H1 (cell line): ENCODE results near the gene DYNLRB1. TPM values are rescaled to one million over a fixed set of nuclear protein-coding genes. Genes with fewer than 3 reads are reported as not detected.

Experiments used
- CTCF ChIA-PET: fragments of 300-600 bp; sonication (Branson Sonifier 250); formaldehyde crosslinking; loops from one replicate; lab custom pipeline; 2021; ENCODE audit not compliant: partially characterized antibody; lab: Charles Lee
- POLR2A ChIA-PET: fragments of 300-600 bp; sonication (Branson Sonifier 250); formaldehyde crosslinking; loops from one replicate; lab custom pipeline; 2021; ENCODE audit warnings: inconsistent platforms; ENCODE audit not compliant: partially characterized antibody; lab: Charles Lee
- DNase-seq, 2 experiments: peaks; one replicate each; pipeline versions ENCODE4 v3.0.0 to v3.0.0-alpha.2; 2010 to 2022; ENCODE audit warnings: low spot score in 2 of 2, low read depth in 1 of 2, mixed read lengths in 1 of 2
- FAIRE-seq: peaks from 2 replicates; lab custom pipeline; 2011; peaks lifted over from hg19 to GRCh38; lab: Jason Lieb, UNC
- H2AFZ ChIP-seq: 2 replicates; pipeline ENCODE4 v1.8.1; 2012; ENCODE audit warnings: low read length, inconsistent platforms
- H2AK5ac ChIP-seq: 2 replicates; pipeline ENCODE4 v1.6.1; 2013; ENCODE audit warnings: low read depth, low read length
- H2BK120ac ChIP-seq: replicated peaks from 2 replicates; pipeline ENCODE3; 2013; ENCODE audit warnings: low read depth, low read length, inconsistent platforms
- H2BK12ac ChIP-seq: 2 replicates; pipeline ENCODE4 v1.6.1; 2013; ENCODE audit warnings: low read depth, low read length
- H2BK15ac ChIP-seq: 2 replicates; pipeline ENCODE4 v1.6.1; 2013; ENCODE audit warnings: low read length
- H2BK20ac ChIP-seq: 2 replicates; pipeline ENCODE4 v1.6.1; 2013; ENCODE audit warnings: low read length
- H2BK5ac ChIP-seq: 2 replicates; pipeline ENCODE4 v1.6.1; 2013; ENCODE audit warnings: low read depth, low read length
- H3K14ac ChIP-seq: 2 replicates; pipeline ENCODE4 v1.6.1; 2013; ENCODE audit warnings: inconsistent platforms; ENCODE audit not compliant: insufficient read length
- H3K18ac ChIP-seq: 2 replicates; pipeline ENCODE4 v1.6.1; 2013; ENCODE audit warnings: low read length; ENCODE audit errors: extremely low read depth
- H3K23ac ChIP-seq: 2 replicates; pipeline ENCODE4 v1.6.1; 2013; ENCODE audit warnings: inconsistent platforms; ENCODE audit not compliant: insufficient read length
- H3K23me2 ChIP-seq: 2 replicates; pipeline ENCODE4 v1.6.1; 2013; ENCODE audit warnings: low read depth, low read length
- H3K27ac ChIP-seq: 2 replicates; pipeline ENCODE4 v1.6.1; 2011; ENCODE audit warnings: low read depth, low read length, inconsistent platforms
- H3K27me3 ChIP-seq, 4 experiments: replicated peaks in 1 of 4; 1 replicate in 1 of 4; 2 replicates in 3 of 4; pipeline versions ENCODE4 v1.6.1 to v1.8.1; 2011 to 2013; ENCODE audit warnings: low read length in 3 of 4, mild to moderate bottlenecking in 3 of 4, inconsistent platforms in 2 of 4, mixed read lengths in 2 of 4, moderate library complexity in 1 of 4; ENCODE audit not compliant: control insufficient read depth in 3 of 4, insufficient read depth in 3 of 4; ENCODE audit errors: extremely low read depth in 1 of 4
- H3K36me3 ChIP-seq, 4 experiments: 2 replicates each; pipeline versions ENCODE4 v1.6.1 to v1.8.1; 2011 to 2013; ENCODE audit warnings: mild to moderate bottlenecking in 4 of 4, low read length in 3 of 4, moderate library complexity in 2 of 4, control low read depth in 1 of 4, inconsistent platforms in 1 of 4; ENCODE audit not compliant: insufficient read depth in 4 of 4, control insufficient read depth in 2 of 4
- H3K4ac ChIP-seq: replicated peaks from 2 replicates; pipeline ENCODE3; 2013; ENCODE audit warnings: low read length, low read depth, mixed read lengths, inconsistent platforms; ENCODE audit not compliant: insufficient read length
- H3K4me1 ChIP-seq, 4 experiments: replicated peaks in 1 of 4; 1 replicate in 1 of 4; 2 replicates in 3 of 4; pipeline versions ENCODE4 v1.6.1 to v1.8.1; 2011 to 2013; ENCODE audit warnings: low read length in 3 of 4, inconsistent platforms in 2 of 4, mixed read lengths in 1 of 4; ENCODE audit not compliant: insufficient read depth in 4 of 4, control insufficient read depth in 3 of 4
- H3K4me2 ChIP-seq, 2 experiments: 2 replicates each; pipeline versions ENCODE4 v1.6.1 to v1.8.1; 2011 to 2013; ENCODE audit warnings: low read depth in 2 of 2, low read length in 2 of 2, control low read depth in 1 of 2, inconsistent platforms in 1 of 2, mild to moderate bottlenecking in 1 of 2; ENCODE audit not compliant: insufficient read depth in 1 of 2
- H3K4me3 ChIP-seq, 4 experiments: fragments of 200-600, 300-600 bp in 1 of 4; sonication (generic), shearing (Covaris generic), sonication (Bioruptor Twin) in 1 of 4; 2 replicates each; pipeline versions ENCODE4 v1.5.1 to v1.8.1; 2011 to 2016; ENCODE audit warnings: low read length in 4 of 4, low read depth in 3 of 4, control low read depth in 2 of 4, inconsistent platforms in 2 of 4, mild to moderate bottlenecking in 2 of 4, mixed read lengths in 1 of 4, moderate library complexity in 1 of 4; ENCODE audit not compliant: insufficient read depth in 2 of 4; ENCODE audit errors: extremely low read depth in 1 of 4
- H3K56ac ChIP-seq: replicated peaks from 2 replicates; pipeline ENCODE3; 2013; ENCODE audit warnings: low read depth, mild to moderate bottlenecking, mixed read lengths, low read length, inconsistent platforms; ENCODE audit not compliant: insufficient read length
- H3K79me1 ChIP-seq: 2 replicates; pipeline ENCODE4 v1.6.1; 2013; ENCODE audit warnings: low read depth, low read length, control low read depth
- H3K79me2 ChIP-seq, 2 experiments: 2 replicates each; pipeline versions ENCODE4 v1.6.1 to v1.8.1; 2012 to 2013; ENCODE audit warnings: low read length in 2 of 2, mild to moderate bottlenecking in 2 of 2, inconsistent platforms in 1 of 2; ENCODE audit not compliant: insufficient read depth in 2 of 2, control insufficient read depth in 1 of 2
- H3K9ac ChIP-seq, 4 experiments: replicated peaks in 1 of 4; 1 replicate in 1 of 4; 2 replicates in 3 of 4; pipeline versions ENCODE4 v1.6.1 to v1.8.1; 2011 to 2013; ENCODE audit warnings: low read depth in 3 of 4, low read length in 3 of 4, control low read depth in 2 of 4, mild to moderate bottlenecking in 2 of 4, moderate library complexity in 2 of 4, inconsistent platforms in 1 of 4; ENCODE audit errors: extremely low read depth in 1 of 4
- H3K9me3 ChIP-seq, 2 experiments: 2 replicates each; pipeline versions ENCODE4 v1.6.1 to v1.8.1; 2012 to 2013; ENCODE audit warnings: mild to moderate bottlenecking in 2 of 2, moderate library complexity in 2 of 2, control low read depth in 1 of 2, inconsistent platforms in 1 of 2, low read depth in 1 of 2, low read length in 1 of 2, mixed read lengths in 1 of 2; ENCODE audit not compliant: insufficient read depth in 2 of 2
- H4K20me1 ChIP-seq, 2 experiments: replicated peaks in 1 of 2; 2 replicates each; pipeline versions ENCODE3 to v1.8.1; 2011 to 2013; ENCODE audit warnings: inconsistent platforms in 2 of 2, low read length in 2 of 2, mild to moderate bottlenecking in 1 of 2; ENCODE audit not compliant: insufficient read depth in 2 of 2, control insufficient read depth in 1 of 2
- H4K5ac ChIP-seq: 2 replicates; pipeline ENCODE4 v1.6.1; 2013; ENCODE audit warnings: low read length, low read depth, mixed read lengths, inconsistent platforms; ENCODE audit not compliant: insufficient read length
- H4K8ac ChIP-seq: 2 replicates; pipeline ENCODE4 v1.8.0; 2013; ENCODE audit warnings: mild to moderate bottlenecking, moderate library complexity, low read length, inconsistent platforms; ENCODE audit not compliant: insufficient read depth; ENCODE audit errors: extremely low read depth
- H4K91ac ChIP-seq: replicated peaks from 2 replicates; pipeline ENCODE3; 2013; ENCODE audit warnings: low read length, mixed read lengths, inconsistent platforms; ENCODE audit not compliant: insufficient read length
- BCL11A ChIP-seq, 2 experiments: IDR thresholded peaks; one replicate each; pipeline ENCODE4 v1.6.1; 2011; ENCODE audit warnings: low read depth in 2 of 2, low read length in 2 of 2, mild to moderate bottlenecking in 2 of 2
- CBX5 ChIP-seq: fragments of 300-800, 300-1000 bp; sonication (generic); IDR thresholded peaks from 2 replicates; pipeline ENCODE4 v1.7.1; 2016; ENCODE audit warnings: antibody characterized with exemption, low read length, low read depth
- PHF8 ChIP-seq: fragments of 200-600 bp; sonication (generic); conservative IDR thresholded peaks from 2 replicates; pipeline ENCODE4 v1.7.1; 2012; ENCODE audit warnings: low read depth, mild to moderate bottlenecking, inconsistent platforms, low read length, moderate library complexity
- SIX5 ChIP-seq: IDR thresholded peaks from 2 replicates; pipeline ENCODE4 v1.6.1; 2011; ENCODE audit warnings: mild to moderate bottlenecking, low read depth, low read length
- WGBS, 2 experiments: shearing (Covaris generic) in 1 of 2; methylation state at CpG; one replicate each; pipeline versions ENCODE4 v1.1.6 to v1.1.7; 2013 to 2015; ENCODE audit warnings: low lambda C conversion rate in 2 of 2, mixed read lengths in 2 of 2, inconsistent platforms in 1 of 2, low coverage in 1 of 2, missing lambda C conversion rate in 1 of 2; ENCODE audit not compliant: insufficient replicate concordance in 2 of 2, insufficient coverage in 1 of 2, insufficient read length in 1 of 2; ENCODE audit errors: extremely low coverage in 1 of 2, missing lambda C conversion rate in 1 of 2; 5-methylcytosine and 5-hydroxymethylcytosine counted together
- polyA plus RNA-seq, 7 experiments: library from polyadenylated mRNA; depleted of rRNA in 3 of 7; stranded (reverse) in 5 of 7; unstranded in 2 of 7; fragments of >200 nt in 5 of 7; fragments of 200-250 nt in 2 of 7; gene quantifications; 1 replicate in 5 of 7; 2 replicates in 1 of 7; 4 replicates in 1 of 7; pipeline versions ENCODE4 v1.2.1 to v1.2.3, GENCODE V29; 2011 to 2013; ENCODE audit warnings: missing spikeins in 2 of 7, mixed read lengths in 2 of 7
- total RNA-seq: library from RNA; stranded (reverse); fragmentation: NEBNext Ultra II Directional; extraction: Animal tissue kit (Norgen Biotek cat#: 25700); gene quantifications from 2 replicates; pipeline ENCODE4 v1.2.1, GENCODE V29; 2021
- TF ChIP-seq, protein P1 (sequence below): IDR thresholded peaks from 2 replicates; pipeline ENCODE4 v1.6.1; 2012; ENCODE audit warnings: low read length, inconsistent platforms

The DYNLRB1 gene
- total and polyA plus RNA-seq, 2 of the 8 experiments (the other 6 are each of a cell fraction or from before 2014, with no cell fraction given): 109 to 214 TPM

DNA sequence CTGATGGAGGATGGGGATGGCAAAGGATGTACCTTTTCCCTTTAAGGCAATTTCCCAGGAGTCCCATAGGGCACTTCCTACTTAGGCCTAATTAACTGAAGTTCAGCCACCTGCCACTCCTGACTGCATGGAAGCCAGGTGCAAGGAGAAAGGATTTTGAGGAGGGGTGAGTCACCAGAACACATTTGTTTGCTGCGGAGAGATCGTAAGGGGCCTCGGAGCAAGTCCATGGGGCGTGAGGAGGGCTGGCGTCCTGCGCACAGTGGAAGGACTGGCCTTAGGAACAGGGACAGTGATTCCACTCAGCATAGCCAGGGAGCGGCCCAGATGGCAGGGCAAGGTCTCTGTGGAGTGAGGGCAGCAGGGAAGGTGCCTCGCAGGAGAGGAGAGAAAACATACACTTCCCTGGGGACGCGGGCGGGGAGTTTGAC, 30.5 kb downstream of the DYNLRB1 start:
- FAIRE-seq (no peak), DNase-seq (no peak)
- H2AFZ ChIP-seq: no peak overlapping the region
- no peaks in the 10 kb centered on the region for H3K27me3 ChIP-seq
- peaks cover 5% of the 10 kb centered on the region; the same call in 1 of the 2 replicates for H3K23me2 ChIP-seq
- H3K56ac ChIP-seq: no peak overlapping the region
- WGBS, 2 experiments: 85% methylated on average over 11 of the region's 11 CpGs; no CpG with 5 or more reads in 1 of the 2 experiments
- H4K5ac ChIP-seq: no peak overlapping the region
- H3K27ac ChIP-seq: no peak overlapping the region
- H4K20me1 ChIP-seq: no peaks in the 10 kb centered on the region
- ChIA-PET POLR2A (interaction anchor here (0.7 to 0.9 kb wide), 2 partner anchors 30 to 208 kb away, joined by 3 to 4 read pairs; no protein-coding TSS in a partner anchor), CTCF (interaction anchor here (0.9 to 4.3 kb wide), 4 partner anchors 8 to 236 kb away, joined by 3 to 24 read pairs (median 6); no protein-coding TSS in a partner anchor)
- no peaks in the 10 kb centered on the region for H3K9me3 ChIP-seq
- no peak overlapping the region for H2BK20ac ChIP-seq
- H3K79me1 ChIP-seq: no peaks in the 10 kb centered on the region
- H3K4me2 ChIP-seq: no peak overlapping the region
- H3K18ac ChIP-seq: no peak overlapping the region
- no peak overlapping the region for H2BK120ac ChIP-seq
- peaks cover 0 to 17% (median 2%) of the 10 kb centered on the region in 4 experiments; a peak in 5 of 7 replicates for H3K4me1 ChIP-seq
- H2BK12ac ChIP-seq: no peak overlapping the region
- TF ChIP-seq BCL11A (IDR thresholded peaks at IDR 0.05; ENCODE audit: low read depth in 2 of 2, low read length in 2 of 2) (no peak), CBX5 (no peak), PHF8 (no peak), SIX5 (no peak)
- TF ChIP-seq, protein P1, sequence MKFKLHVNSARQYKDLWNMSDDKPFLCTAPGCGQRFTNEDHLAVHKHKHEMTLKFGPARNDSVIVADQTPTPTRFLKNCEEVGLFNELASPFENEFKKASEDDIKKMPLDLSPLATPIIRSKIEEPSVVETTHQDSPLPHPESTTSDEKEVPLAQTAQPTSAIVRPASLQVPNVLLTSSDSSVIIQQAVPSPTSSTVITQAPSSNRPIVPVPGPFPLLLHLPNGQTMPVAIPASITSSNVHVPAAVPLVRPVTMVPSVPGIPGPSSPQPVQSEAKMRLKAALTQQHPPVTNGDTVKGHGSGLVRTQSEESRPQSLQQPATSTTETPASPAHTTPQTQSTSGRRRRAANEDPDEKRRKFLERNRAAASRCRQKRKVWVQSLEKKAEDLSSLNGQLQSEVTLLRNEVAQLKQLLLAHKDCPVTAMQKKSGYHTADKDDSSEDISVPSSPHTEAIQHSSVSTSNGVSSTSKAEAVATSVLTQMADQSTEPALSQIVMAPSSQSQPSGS: no peak
- no peak overlapping the region for H2AK5ac ChIP-seq
- H2BK5ac ChIP-seq: no peak overlapping the region
- H3K23ac ChIP-seq: no peak overlapping the region
- H3K4me3 ChIP-seq: no peak overlapping the region
- H3K4ac ChIP-seq: no peak overlapping the region
- no peak overlapping the region for H2BK15ac ChIP-seq
- H3K14ac ChIP-seq: no peak overlapping the region
- H4K91ac ChIP-seq: no peak overlapping the region
- H3K79me2 ChIP-seq: no peaks in the 10 kb centered on the region
- no peak overlapping the region for H4K8ac ChIP-seq
- no peaks in the 10 kb centered on the region; a peak in 1 of 8 replicates for H3K36me3 ChIP-seq
- no peak overlapping the region for H3K9ac ChIP-seq
